GM18867 (cell line): ENCODE measurements around the gene ARHGEF2.

Source experiments
- ATAC-seq: cut with Tn5 transposase; IDR thresholded peaks from one replicate; pipeline ENCODE4 v1.9.1; 2021; ENCODE audit warnings: mild to moderate bottlenecking, moderate library complexity; ENCODE audit not compliant: unreplicated experiment

Gene ARHGEF2

GRCh38 chr1:155978325-155978972, at the start of gene ARHGEF2:
ARHGEF2 (minus strand) TSS chr1:155978547; CDS start chr1:155978427, 120 bp downstream.
- peak; percentile 63 for ATAC-seq

- no peak for ATAC-seq
Observed at GRCh38 chr1:156026588-156026987, 48.2 kb upstream of the ARHGEF2 start.

GRCh38 chr1:156025876-156026275, 47.5 kb upstream of the ARHGEF2 start:
- no peak for ATAC-seq

GRCh38 chr1:156024801-156025200, 46.5 kb upstream of the ARHGEF2 start:
- ATAC-seq: no peak

GRCh38 chr1:156021954-156022353, 43.6 kb upstream of the ARHGEF2 start:
- ATAC-seq: no peak

GRCh38 chr1:156021093-156021428, 42.7 kb upstream of the ARHGEF2 start:
- ATAC-seq: no peak

GRCh38 chr1:156020293-156021092, 42.1 kb upstream of the ARHGEF2 start, which contains the start of gene SSR2:
SSR2 (minus strand) TSS chr1:156020951; CDS start chr1:156020167, 784 bp downstream.
- ATAC-seq: peak; percentile 98

- ATAC-seq: no peak
Observed at GRCh38 chr1:156019946-156020292, 41.6 kb upstream of the ARHGEF2 start.

- ATAC-seq: no peak
Observed at GRCh38 chr1:156014829-156015228, 36.5 kb upstream of the ARHGEF2 start.

- ATAC-seq: peak; percentile 90
Observed at GRCh38 chr1:156012051-156012817, 33.9 kb upstream of the ARHGEF2 start.

GRCh38 chr1:156009404-156009803, 31.1 kb upstream of the ARHGEF2 start:
- ATAC-seq: no peak

GRCh38 chr1:156006666-156007376, 28.5 kb upstream of the ARHGEF2 start:
- no peak for ATAC-seq

- no peak for ATAC-seq
Observed at GRCh38 chr1:156004843-156005584, 26.7 kb upstream of the ARHGEF2 start.

- no peak for ATAC-seq
Observed at GRCh38 chr1:156003923-156004188, 25.5 kb upstream of the ARHGEF2 start.

GRCh38 chr1:156002188-156002911, 24.0 kb upstream of the ARHGEF2 start:
- no peak for ATAC-seq

GRCh38 chr1:156001662-156002171, 23.4 kb upstream of the ARHGEF2 start:
- no peak for ATAC-seq

- ATAC-seq: no peak
Observed at GRCh38 chr1:156001021-156001661, 22.8 kb upstream of the ARHGEF2 start.

GRCh38 chr1:155999964-156000363, 21.6 kb upstream of the ARHGEF2 start:
- ATAC-seq: no peak

- ATAC-seq: no peak
Observed at GRCh38 chr1:155996166-155996565, 17.8 kb upstream of the ARHGEF2 start.
